ENCODE data around the gene TNP2. TPM values are rescaled to one million over a fixed set of nuclear protein-coding genes. Genes with fewer than 3 reads are reported as not detected.

The TNP2 gene
- total and polyA plus RNA-seq, 2 experiments from 2014 or later: not detected

GRCh38 chr16:11306997-11307638 lies 38.0 kb upstream of the TNP2 start:
- Histone ChIP-seq H3K36me3 (ENCODE audit: insufficient read depth) (no peaks in the 10 kb centered on the region; the same call in 1 of the 2 replicates), H3K27me3 (ENCODE audit: insufficient read depth) (no peaks in the 10 kb centered on the region), H3K27ac (ENCODE audit: low read depth) (no peak overlapping the region), H3F3A (replicated peaks; ENCODE audit: low read depth) (0 out of 2 replicates have a peak, but pooled peaks cover 6% of the 10 kb centered on the region), H2AFZ (no peak overlapping the region), H3K4me2 (no peak overlapping the region), H4K20me1 (replicated peaks; ENCODE audit: insufficient read depth) (no peaks in the 10 kb centered on the region), H3K9me2 (ENCODE audit: insufficient read depth) (no peaks in the 10 kb centered on the region; the same call in 1 of the 2 replicates), H3K4me1 (ENCODE audit: insufficient read depth) (peaks cover 15% of the 10 kb centered on the region; the same call in 1 of the 2 replicates), H3K4me3 (no peak overlapping the region), H3K79me2 (replicated peaks; ENCODE audit: insufficient read depth) (no peaks in the 10 kb centered on the region)
- no peak for ATAC-seq
- DNase-seq (ENCODE audit: low spot score): no peak
- 0 out of 3 replicates have a peak, but pooled peaks cover 2% of the 10 kb centered on the region for H3K9me3 Mint-ChIP-seq
- H3K27me3 Mint-ChIP-seq (ENCODE audit: insufficient read depth, low read depth, poor library complexity): peaks cover 6% of the 10 kb centered on the region
- no peak overlapping the region for H3K4me3 Mint-ChIP-seq
- H3K27ac Mint-ChIP-seq: no peak overlapping the region
- H3K4me1 Mint-ChIP-seq: peaks cover 13% of the 10 kb centered on the region
- H3K36me3 Mint-ChIP-seq (ENCODE audit: low read depth): no peaks in the 10 kb centered on the region; the same call in 2 of the 3 replicates
- TF ChIP-seq ETS1 (IDR thresholded peaks at IDR 0.05) (no peak), CTCF (conservative IDR thresholded peaks at IDR 0.05; ENCODE audit: low read depth in 2 of 2) (no peak), ZNF114 (CRISPR knock-in tag; IDR thresholded peaks at IDR 0.05) (no peak), CREB1 (CRISPR knock-in tag; IDR thresholded peaks at IDR 0.05; ENCODE audit: low read depth) (no peak), POLR2AphosphoS5 (IDR thresholded peaks at IDR 0.05; ENCODE audit: low read depth) (no peak), ZNF462 (CRISPR knock-in tag; IDR thresholded peaks at IDR 0.05) (no peak), JUNB (IDR thresholded peaks at IDR 0.05; ENCODE audit: unreplicated experiment) (no peak), NANOG (IDR thresholded peaks at IDR 0.05; ENCODE audit: borderline replicate concordance) (no peak), EZH2phosphoT487 (IDR thresholded peaks at IDR 0.05; ENCODE audit: unreplicated experiment) (no peak), REST (IDR thresholded peaks at IDR 0.05; ENCODE audit: unreplicated experiment) (no peak), STAT1 (IDR thresholded peaks at IDR 0.05; ENCODE audit: unreplicated experiment) (no peak), EZH2 (IDR thresholded peaks at IDR 0.05; ENCODE audit: low read depth, unreplicated experiment) (no peak), ZNF331 (CRISPR knock-in tag; IDR thresholded peaks at IDR 0.05; ENCODE audit: low read depth) (no peak)
